Adipocyte (in vitro differentiated cells): Measurements from ENCODE around the gene ATRAID.
"Not testable (repeated sequence)": the region's sequence is repeated elsewhere in the genome, so short reads cannot be mapped to it uniquely, and the experiment has no call there.

Experiments used
- DNase-seq: peaks from one replicate; pipeline ENCODE4 v3.0.0-alpha.2; 2015; ENCODE audit warnings: low read depth
- H3K27me3 ChIP-seq: replicated peaks from 2 replicates; pipeline ENCODE4 v1.7.0; 2013; ENCODE audit warnings: mild to moderate bottlenecking, low read length, moderate library complexity; ENCODE audit not compliant: control insufficient read depth, insufficient read depth
- H3K36me3 ChIP-seq: 2 replicates; pipeline ENCODE4 v1.7.0; 2013; ENCODE audit warnings: low read length, mild to moderate bottlenecking, moderate library complexity; ENCODE audit not compliant: control insufficient read depth, insufficient read depth, severe bottlenecking
- H3K4me1 ChIP-seq: 2 replicates; pipeline ENCODE4 v1.7.0; 2013; ENCODE audit warnings: mild to moderate bottlenecking, low read length, moderate library complexity; ENCODE audit not compliant: control insufficient read depth, insufficient read depth
- H3K4me3 ChIP-seq: 2 replicates; pipeline ENCODE4 v1.7.0; 2013; ENCODE audit warnings: mild to moderate bottlenecking, low read length, moderate library complexity
- H3K9ac ChIP-seq: 2 replicates; pipeline ENCODE4 v1.7.0; 2013; ENCODE audit warnings: mild to moderate bottlenecking, low read length, moderate library complexity
- H3K9me3 ChIP-seq: 2 replicates; pipeline ENCODE4 v1.7.0; 2013; ENCODE audit warnings: mild to moderate bottlenecking, low read length, moderate library complexity; ENCODE audit not compliant: control insufficient read depth

Gene ATRAID

GRCh38 chr2:27178469-27178868 is 33.4 kb upstream of the ATRAID start:
- Histone ChIP-seq H3K27me3 (no peaks in the 10 kb centered on the region), H3K4me3 (no peak overlapping the region), H3K9me3 (no peaks in the 10 kb centered on the region), H3K4me1 (peaks cover 77% of the 10 kb centered on the region), H3K9ac (no peak overlapping the region), H3K36me3 (no peaks in the 10 kb centered on the region)
- DNase-seq, result no peak

GRCh38 chr2:27179344-27180000 is 32.4 kb upstream of the ATRAID start:
- no peaks in the 10 kb centered on the region for H3K9me3 ChIP-seq
- no peaks in the 10 kb centered on the region for H3K36me3 ChIP-seq
- peak overlapping the region; percentile 55 for H3K4me3 ChIP-seq
- H3K27me3 ChIP-seq, result no peaks in the 10 kb centered on the region
- peak overlapping the region; percentile 87 for H3K9ac ChIP-seq
- DNase-seq, result no peak
- H3K4me1 ChIP-seq, result peaks cover 77% of the 10 kb centered on the region

- no peaks in the 10 kb centered on the region for H3K27me3 ChIP-seq
- H3K9me3 ChIP-seq, result no peaks in the 10 kb centered on the region
- peak overlapping the region; percentile 87 for H3K9ac ChIP-seq
- H3K4me1 ChIP-seq, result peaks cover 89% of the 10 kb centered on the region
- peak overlapping the region; percentile 1 for H3K4me3 ChIP-seq
- peak; percentile 39 for DNase-seq
- H3K36me3 ChIP-seq, result no peaks in the 10 kb centered on the region
These were observed 29.5 kb upstream of the ATRAID start for GRCh38 chr2:27182346-27182745.

GRCh38 chr2:27184115-27184514 is 27.7 kb upstream of the ATRAID start:
- no peaks in the 10 kb centered on the region for H3K36me3 ChIP-seq
- no peaks in the 10 kb centered on the region for H3K27me3 ChIP-seq
- no peak overlapping the region for H3K4me3 ChIP-seq
- no peaks in the 10 kb centered on the region for H3K9me3 ChIP-seq
- DNase-seq, result peak; percentile 43
- peak overlapping the region; percentile 87 for H3K9ac ChIP-seq
- H3K4me1 ChIP-seq, result peaks cover 91% of the 10 kb centered on the region

- H3K27me3 ChIP-seq, result no peaks in the 10 kb centered on the region
- H3K9me3 ChIP-seq, result no peaks in the 10 kb centered on the region
- H3K36me3 ChIP-seq, result no peaks in the 10 kb centered on the region
- peaks cover 78% of the 10 kb centered on the region for H3K4me1 ChIP-seq
- DNase-seq, result peak; percentile 70
- peak overlapping the region; percentile 87 for H3K9ac ChIP-seq
- peak overlapping the region; percentile 0 for H3K4me3 ChIP-seq
These were observed 26.4 kb upstream of the ATRAID start for GRCh38 chr2:27185331-27186026.

GRCh38 chr2:27186613-27187345 is 25.1 kb upstream of the ATRAID start:
- H3K9me3 ChIP-seq, result no peaks in the 10 kb centered on the region
- peaks cover 72% of the 10 kb centered on the region for H3K4me1 ChIP-seq
- peak overlapping the region; percentile 0 for H3K4me3 ChIP-seq
- no peaks in the 10 kb centered on the region for H3K36me3 ChIP-seq
- DNase-seq, result no peak
- H3K9ac ChIP-seq, result peak overlapping the region; percentile 87
- no peaks in the 10 kb centered on the region for H3K27me3 ChIP-seq

- no peak for DNase-seq
These were observed 21.9 kb upstream of the ATRAID start for GRCh38 chr2:27189989-27190388.

GRCh38 chr2:27191070-27191829 is 20.6 kb upstream of the ATRAID start:
- no peaks in the 10 kb centered on the region for H3K9me3 ChIP-seq
- no peaks in the 10 kb centered on the region for H3K36me3 ChIP-seq
- peak; percentile 80 for DNase-seq
- peaks cover 28% of the 10 kb centered on the region for H3K4me1 ChIP-seq
- no peak overlapping the region for H3K4me3 ChIP-seq
- no peaks in the 10 kb centered on the region for H3K27me3 ChIP-seq
- H3K9ac ChIP-seq, result peak overlapping the region; percentile 56

More at GRCh38 chr2:27189989-27190388, 21.9 kb upstream of the ATRAID start:
- H3K4me1 ChIP-seq, result peaks cover 40% of the 10 kb centered on the region
- H3K9ac ChIP-seq, result no peak overlapping the region
- H3K36me3 ChIP-seq, result no peaks in the 10 kb centered on the region
- no peak overlapping the region for H3K4me3 ChIP-seq
- no peaks in the 10 kb centered on the region for H3K9me3 ChIP-seq
- no peaks in the 10 kb centered on the region for H3K27me3 ChIP-seq

- Histone ChIP-seq H3K9ac (no peak overlapping the region), H3K36me3 (peaks cover 2% of the 10 kb centered on the region), H3K4me1 (peaks cover 7% of the 10 kb centered on the region), H3K27me3 (no peaks in the 10 kb centered on the region), H3K4me3 (no peak overlapping the region), H3K9me3 (no peaks in the 10 kb centered on the region)
- DNase-seq, result no peak
These were observed 17.1 kb upstream of the ATRAID start for GRCh38 chr2:27194538-27195354.

GRCh38 chr2:27195799-27196198 is 16.0 kb upstream of the ATRAID start:
- H3K27me3 ChIP-seq, H3K9me3 ChIP-seq, H3K4me1 ChIP-seq, H3K4me3 ChIP-seq, H3K9ac ChIP-seq, DNase-seq: not testable (repeated sequence)
- peaks cover 11% of the 10 kb centered on the region for H3K36me3 ChIP-seq
